Fibroblast of skin of right biceps (primary cell): Measurements from ENCODE around the gene COL25A1.
"Not testable (repeated sequence)": the region's sequence is repeated elsewhere in the genome, so short reads cannot be mapped to it uniquely, and the experiment has no call there.

Source experiments
- DNase-seq: peaks from one replicate; pipeline ENCODE4 v3.0.0-alpha.2; 2013

Gene COL25A1

DNA sequence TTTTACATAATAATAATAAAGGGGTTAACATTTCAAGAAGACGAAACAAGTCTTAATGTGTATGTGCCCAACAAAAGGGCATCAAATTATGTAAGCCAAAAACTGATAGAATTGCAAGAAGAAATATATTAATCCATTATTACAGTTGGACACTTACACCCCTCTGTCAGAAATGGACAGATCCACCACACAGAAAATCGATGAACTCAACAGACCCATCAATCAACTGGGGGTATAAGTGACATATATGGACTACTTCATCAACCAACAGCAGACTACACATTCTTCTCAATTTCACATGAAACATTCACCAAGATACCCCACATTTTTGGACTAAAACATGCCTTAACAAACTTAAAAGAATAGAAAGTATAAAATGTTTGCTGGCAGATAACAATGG lies 183.8 kb downstream of the COL25A1 start:
- DNase-seq, result no peak

DNA sequence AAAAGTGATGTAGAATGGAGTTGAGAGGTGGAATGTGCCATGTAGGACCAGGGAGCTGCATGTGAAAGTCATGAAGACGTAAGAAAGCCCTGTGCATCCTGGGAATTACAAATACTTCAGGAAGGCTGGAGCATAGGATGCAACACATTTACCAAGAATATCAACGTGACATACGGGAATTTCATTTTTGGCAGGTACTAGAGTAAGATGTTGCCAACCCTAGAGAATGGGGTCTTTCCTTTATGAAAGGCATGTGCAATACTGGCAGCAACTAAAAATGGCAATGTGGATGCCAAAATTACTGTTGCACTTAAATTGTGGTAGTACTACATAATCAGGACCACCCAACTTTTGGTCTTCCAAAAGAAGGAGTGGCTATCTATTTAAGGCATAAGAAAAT lies 188.0 kb downstream of the COL25A1 start:
- no peak for DNase-seq

DNA sequence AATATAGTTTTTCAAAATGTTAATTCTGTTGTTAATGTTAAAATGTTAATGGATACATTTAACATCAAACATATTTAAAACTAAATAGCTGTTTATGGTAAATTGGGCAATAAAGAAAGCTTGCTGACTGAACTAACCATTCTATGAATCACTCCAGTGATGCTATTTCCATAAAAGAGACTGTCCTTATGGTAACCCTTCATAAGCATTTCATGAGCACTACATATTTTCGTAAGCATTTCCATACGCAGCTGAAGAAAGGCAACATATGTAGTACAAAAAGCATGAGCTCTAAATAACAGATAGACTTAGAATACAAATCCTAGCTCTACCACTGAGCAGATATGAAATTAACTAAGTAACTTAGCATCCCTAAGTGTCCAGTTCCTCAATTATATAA lies 188.9 kb downstream of the COL25A1 start:
- peak; percentile 82 for DNase-seq

DNA sequence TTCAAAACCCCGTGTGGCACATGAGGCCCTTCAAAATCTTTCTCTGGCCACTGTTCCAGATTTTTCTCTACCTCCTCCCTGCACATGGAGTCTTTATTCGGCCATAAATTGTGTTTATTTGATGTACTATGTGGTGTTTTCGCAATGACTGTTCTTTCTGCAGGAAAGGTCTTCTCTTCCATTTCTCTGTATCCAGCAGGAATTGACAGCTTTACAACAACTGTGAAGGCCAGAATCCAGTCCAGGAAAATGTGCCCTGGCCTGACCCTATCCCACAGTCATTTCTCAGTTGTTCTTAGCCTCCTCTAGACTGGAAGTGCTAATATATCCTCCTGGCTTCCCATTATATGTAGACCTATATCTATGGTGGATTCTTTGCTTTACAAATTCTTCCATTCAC lies 191.4 kb downstream of the COL25A1 start:
- DNase-seq, result no peak

DNA sequence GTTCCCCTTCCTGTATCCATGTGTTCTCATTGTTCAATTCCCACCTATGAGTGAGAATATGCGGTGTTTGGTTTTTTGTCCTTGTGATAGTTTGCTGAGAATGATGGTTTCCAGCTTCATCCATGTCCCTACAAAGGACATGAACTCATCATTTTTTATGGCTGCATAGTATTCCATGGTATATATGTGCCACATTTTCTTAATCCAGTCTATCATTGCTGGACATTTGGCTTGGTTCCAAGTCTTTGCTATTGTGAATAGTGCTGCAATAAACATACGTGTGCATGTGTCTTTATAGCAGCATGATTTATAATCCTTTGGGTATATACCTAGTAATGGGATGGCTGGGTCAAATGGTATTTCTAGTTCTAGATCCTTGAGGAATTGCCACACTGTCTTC lies 194.2 kb downstream of the COL25A1 start:
- DNase-seq, result not testable (repeated sequence)

DNA sequence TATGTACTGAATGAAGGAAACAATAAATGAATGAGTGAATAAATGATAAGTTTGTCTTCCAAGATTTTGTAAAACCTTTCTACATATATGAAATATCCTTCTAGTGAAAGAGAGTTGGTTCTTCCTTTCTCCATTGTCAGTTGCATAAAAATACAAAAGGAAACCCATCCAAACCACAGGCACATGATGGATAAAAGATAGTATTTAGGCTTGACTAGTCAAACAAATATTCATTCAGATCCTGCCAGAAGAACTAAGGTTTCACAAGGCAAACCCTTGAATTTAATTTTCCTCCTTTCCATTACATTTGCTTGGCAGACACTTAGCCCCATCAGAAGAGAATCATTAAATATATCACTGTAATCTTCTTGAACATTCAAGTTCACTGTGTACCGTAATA lies 208.4 kb downstream of the COL25A1 start:
- peak; percentile 22 for DNase-seq

DNA sequence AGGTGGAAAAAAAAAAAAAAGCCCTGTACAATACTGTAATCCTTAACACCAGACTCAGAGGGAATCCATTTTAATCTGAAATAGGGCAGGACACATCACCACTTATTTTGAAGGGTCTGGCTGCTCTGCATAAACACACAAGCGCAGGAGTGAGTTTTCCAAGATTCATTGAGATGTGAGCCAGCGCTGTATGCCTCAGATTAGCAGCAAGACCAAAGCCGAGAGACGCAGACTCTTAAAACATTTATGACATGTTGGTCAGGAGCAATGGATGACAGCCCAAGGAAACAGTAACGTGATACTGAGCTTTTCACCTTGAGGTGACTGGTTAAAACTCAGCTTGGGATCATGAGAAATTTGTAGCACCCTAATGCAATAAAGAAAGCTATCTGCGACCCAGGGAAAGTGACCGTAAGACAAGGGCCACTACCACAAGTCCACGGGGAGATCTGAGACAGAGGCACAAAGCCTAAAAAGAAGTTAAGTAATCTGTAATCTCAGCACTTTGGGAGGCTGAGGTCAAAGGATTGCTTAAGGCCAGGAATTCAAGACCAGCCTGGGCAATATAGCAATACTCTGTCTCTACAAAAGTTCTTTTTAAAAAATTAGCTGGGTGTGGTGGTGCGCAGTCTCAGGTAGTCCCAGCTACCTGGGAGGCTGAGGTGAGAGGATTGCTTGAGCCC lies 210.6 kb downstream of the COL25A1 start:
- DNase-seq, result no peak

DNA sequence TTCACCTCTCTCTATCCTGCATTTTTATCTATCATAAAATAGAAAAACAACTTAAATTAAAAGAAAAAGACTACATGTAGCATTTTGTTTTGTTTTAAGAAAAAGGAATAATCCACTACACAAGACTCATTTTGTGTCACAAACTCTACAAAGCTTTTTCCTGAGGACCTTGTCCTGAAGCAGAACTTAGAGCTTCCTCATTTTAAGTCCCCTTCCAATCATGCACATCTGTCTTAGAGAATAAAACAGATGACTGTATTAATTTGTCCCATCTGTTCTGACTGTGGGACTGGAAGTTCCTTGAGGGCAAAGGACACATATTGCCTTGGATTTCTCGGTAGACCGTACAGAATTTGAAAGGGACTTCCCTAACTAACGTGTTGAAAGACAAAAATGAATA lies 218.5 kb downstream of the COL25A1 start:
- DNase-seq, result no peak

DNA sequence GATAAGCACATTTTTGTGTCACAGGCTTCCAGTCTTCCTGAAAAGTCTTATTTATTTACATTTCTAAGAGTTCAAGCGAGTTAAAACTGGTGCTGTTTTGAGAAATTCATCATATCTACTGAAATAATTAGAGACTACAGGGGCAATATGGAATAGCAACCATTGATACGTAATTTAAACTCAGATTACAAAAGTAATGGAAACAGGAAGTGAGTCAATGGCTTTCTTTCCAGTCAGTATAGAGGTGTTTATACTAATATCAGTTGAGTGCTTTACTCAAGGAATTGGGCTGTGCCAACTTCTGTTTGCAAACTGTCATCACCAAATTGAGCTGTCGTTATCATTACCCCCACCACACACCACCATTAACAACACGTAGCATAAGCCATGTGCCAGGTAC lies 222.7 kb downstream of the COL25A1 start:
- peak; percentile 67 for DNase-seq

DNA sequence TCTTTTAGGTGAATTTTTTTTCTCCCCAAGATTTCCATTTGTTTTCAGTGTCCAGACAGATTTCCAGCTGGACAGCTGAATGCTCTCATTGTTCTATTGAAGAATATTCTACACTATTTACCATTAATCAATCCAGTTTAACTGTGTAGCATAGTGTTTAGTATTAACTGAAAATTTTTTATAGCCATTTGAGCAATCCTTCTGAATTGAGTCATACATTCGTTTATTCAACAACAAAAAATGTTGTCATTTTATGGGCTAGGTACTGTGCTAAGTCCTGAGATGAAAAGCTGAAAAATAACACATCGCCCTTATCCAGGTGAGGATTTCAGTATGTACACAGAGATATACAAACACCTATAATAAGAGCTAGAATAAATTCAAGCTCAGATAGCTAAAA lies 223.3 kb downstream of the COL25A1 start:
- peak; percentile 36 for DNase-seq

DNA sequence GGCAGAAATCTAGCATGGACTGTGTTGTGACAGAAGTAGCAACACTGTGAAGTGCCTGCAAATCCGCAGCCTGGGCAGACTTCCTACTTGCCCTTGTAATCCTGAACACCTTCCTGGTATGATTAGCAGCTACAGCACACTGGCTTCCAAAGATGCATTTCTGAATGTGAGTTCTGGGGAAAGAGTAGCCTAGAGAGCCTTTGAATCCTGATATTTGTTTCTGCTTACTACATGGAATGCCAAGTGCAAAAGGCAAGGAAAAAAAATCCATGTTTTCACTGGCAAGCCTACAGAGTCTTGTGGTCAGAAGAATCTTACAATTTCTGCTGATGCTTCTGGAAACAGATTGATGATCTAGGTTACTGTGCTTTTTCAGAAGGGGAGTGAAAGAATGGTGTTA lies 223.7 kb downstream of the COL25A1 start:
- DNase-seq, result peak; percentile 91

DNA sequence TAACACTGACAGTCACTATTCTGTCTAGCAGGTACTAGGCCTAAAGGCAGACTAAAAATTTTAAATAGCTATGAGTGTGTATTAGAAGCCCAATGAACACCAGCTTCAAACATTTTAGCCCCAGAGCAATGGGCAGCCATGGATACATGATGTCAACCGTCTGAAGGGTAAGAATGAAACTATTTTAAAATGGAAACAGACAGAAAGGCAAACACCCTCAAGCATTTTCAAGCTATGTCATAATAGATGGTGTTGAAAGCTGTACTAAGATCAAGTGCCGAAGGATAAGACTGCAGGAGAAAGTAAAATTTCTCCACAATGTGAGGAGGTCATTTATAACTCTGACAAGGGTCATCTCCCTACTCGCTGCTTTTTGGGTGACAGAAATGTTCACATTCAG lies 225.0 kb downstream of the COL25A1 start:
- peak; percentile 32 for DNase-seq

DNA sequence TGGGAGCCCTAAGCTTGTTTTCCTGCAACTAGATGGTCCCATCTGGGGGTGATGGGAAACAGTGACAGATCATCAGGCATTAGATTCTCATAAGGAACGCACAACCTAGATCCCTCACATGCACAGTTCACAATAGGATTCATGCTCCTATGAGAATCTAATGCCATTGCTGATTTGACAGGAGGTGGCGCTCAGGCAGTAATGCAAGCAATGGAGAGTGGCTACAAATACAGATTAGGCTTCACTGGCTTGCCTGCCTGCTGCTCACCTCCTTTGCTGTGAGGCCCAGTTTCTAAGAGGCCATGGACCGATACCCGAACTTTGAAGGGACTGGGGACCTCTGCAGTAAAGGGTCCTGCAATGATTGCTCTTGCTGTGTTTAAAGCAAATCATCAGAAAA lies 225.7 kb downstream of the COL25A1 start:
- DNase-seq, result not testable (repeated sequence)

DNA sequence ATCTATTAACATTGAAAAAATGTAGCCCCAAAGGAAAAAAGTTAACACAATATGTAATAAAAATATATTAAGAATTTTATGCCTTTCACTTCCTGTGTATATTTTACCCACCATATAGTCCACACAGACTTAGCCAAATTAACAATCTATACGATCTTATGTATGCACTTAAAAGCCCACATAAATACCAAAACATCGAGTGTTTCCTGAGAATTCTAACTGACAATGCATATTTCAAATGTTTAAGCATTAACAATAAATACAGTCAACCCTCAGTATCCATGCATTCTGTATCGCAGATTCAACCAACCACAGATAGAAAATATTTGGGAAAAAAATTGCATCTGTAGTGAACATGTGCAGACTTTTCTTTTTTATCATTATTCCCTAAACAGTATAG lies 226.8 kb downstream of the COL25A1 start:
- peak; percentile 76 for DNase-seq

DNA sequence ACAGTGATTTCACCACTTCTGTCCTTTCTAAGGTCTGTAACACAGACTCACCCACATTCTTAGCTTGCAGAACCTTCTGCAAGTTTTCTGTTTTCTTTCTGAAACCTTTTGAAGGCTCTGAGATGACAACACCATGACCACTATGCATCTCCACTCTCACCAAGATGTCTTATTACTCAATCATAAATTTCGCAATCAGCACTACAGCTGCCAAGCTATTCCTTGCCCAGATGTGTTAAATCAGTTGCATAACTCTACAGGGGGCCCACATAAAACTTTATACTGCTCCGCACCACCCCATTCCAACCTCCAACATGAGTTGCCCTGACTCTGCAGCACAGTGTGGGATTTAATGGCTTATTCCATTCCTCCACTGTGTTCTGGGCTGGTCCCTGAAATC lies 229.9 kb downstream of the COL25A1 start:
- DNase-seq, result peak; percentile 91

DNA sequence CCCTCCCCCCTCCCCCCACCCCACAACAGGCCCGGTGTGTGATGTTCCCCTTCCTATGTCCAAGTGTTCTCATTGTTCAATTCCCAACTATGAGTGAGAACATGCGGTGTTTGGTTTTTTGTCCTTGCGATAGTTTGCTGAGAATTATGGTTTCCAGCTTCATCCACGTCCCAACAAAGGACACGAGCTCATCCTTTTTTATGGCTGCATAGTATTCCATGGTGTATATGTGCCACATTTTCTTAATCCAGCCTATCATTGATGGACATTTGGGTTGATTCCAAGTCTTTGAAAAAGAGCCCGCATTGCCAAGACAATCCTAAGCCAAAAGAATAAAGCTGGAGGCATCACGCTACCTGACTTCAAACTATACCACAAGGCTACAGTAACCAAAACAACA lies 231.8 kb downstream of the COL25A1 start:
- DNase-seq, result not testable (repeated sequence)

DNA sequence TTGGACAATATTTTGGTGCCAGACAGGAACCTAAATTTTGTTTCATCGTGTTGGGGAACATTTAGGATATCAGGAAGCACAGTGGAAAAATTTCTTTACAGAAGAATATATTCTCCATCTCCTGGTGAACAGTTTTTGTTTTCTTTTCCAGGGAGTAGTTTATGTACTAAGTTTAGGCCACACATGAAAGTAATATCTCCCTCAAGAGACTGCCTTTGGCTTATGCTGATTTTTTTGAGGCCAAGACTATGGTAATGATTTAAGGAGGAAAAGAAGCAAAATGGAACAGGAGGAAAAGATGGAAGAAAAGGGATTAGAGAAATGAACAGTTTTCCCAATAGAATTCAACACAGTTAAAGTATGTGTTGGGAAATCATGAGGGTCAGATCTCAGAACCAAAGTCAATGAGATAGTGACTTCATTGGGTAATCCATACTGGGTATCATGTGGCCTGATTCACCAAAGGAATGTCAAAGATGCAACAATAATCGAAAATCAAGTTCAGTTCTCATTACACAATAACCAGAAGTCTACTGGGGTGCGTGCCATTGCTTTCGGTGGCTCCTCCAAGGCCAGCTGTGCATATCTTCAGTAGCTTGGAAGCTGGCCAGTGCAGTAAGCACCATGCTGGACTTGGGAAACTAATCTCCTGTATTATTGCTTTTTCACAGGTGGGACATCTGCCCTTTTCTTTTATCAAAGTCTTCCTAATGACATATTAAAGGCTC lies 234.8 kb downstream of the COL25A1 start:
- peak; percentile 59 for DNase-seq

DNA sequence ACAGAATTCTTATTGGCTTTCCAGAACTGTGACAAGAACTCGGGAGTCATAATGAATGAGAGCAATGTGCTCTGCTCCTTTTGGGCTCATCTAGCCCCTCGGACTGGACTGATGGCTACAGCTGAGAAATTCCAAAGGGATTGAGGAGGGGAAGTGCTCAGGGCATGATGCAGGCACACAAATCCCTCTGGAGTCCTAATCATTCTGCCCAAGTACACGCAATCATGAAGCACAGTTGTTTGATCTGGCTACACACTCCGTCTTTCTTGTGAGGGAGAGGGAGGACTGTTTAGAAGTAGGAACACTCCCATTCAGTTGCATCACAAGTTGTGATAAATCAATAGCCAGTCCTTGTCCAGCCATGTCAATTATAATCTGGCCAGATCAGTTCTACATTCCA lies 237.5 kb downstream of the COL25A1 start:
- DNase-seq, result no peak

DNA sequence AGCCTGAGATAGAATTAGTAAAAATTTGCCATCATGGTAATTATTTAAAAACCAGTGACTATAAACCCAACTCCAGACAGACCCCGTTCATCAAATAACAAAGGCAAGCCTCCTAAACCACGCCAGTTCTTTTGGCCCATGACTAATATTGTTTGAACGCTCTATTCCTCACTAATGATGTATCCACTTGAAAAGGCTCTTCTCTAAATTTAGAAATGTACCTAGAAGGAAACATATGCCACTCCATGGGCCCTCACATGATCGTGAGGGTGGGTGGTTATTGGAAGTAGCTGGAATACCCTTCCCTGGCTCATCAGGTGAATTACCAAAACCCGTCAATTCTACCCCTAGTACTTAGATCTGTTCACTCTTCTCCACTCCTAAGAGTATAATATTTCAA lies 249.2 kb downstream of the COL25A1 start:
- DNase-seq, result no peak

DNA sequence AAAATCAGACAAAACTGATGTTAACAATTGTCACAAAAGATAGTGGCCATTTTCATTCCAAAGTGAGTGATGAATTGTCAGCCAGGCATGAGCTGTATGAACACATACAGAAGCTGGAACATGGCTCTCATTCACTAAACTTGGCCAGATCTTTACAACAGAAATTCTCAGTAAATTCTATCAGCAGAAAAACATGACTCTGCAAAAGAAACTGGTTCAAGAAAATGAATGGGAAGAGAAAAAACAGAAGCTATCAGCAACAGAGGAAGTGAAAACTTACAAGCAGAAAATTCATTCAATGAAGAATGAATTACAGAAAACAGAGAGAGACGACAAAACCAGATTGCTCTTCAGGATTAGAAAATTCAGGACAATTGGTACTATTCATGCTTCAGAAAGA lies 249.6 kb downstream of the COL25A1 start:
- DNase-seq, result no peak

DNA sequence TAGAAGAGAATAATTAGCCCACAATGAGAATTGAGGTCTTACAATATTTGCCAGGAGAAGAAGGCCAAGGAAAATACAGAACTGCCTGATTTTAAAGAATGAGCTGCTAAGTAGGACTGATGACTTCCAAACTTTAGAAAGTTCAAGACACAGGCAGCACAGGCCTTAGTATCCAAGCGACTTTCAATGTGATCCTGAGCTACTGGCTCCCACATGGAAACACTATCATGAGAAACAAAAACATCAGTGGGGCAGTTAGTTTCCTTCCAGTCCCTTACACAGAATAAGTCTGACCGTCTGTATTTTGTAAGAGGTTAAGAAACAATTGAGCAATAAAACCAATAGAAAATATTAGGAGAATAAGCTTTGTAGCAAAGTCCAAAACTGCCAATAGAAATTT lies 251.4 kb downstream of the COL25A1 start:
- DNase-seq, result no peak

DNA sequence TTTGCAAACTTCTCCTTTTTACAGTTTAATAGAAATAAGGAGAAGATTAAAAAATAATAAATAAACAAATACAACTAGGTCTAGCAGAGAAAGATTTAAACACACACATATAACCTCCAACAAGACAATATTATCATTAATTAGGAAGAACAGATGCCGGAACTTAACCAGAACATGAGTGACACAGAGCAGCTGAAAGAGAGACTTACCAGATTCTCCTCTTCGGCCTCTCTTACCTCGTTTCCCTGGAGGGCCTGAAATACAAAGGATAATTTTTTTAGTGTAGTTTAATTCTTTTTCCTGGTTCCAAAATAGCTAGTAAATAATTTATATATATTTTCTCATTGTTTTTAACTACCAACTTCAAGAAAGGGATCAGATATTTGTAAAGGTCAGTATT lies 252.5 kb downstream of the COL25A1 start:
- no peak for DNase-seq

DNA sequence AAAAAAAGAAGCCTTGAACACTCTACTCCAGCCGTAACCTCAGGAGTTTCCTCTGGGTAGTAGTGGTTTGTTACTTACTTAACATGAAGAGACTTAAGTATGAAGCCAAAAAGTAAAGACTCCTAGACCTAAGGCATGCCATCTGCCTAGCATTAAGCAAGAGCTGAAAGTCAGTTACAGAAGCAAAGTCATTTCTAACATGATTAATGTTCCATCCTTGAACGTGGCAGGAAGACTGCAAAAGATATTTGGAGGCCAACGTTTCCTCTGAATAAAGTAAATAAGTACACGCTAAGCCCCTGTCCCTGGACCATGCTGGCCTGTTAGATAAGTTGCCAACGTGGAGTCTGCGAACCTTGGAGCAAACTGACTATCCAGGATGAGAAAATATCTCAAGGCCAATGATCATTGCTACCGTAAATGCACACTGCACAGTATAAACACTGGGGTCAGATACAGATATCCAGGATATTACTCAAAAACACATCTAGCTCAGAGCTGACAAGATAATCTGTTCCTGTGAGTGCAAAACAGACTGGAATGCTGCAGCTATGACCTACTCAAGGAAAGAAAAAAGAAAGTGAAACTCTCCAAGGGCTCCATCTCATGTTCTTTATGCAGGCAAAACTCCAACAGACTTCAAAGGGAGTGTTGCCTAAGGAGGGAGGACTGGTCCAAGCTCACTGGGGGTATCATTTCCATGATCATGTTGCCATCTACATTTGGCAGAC lies 255.8 kb downstream of the COL25A1 start:
- peak; percentile 75 for DNase-seq

DNA sequence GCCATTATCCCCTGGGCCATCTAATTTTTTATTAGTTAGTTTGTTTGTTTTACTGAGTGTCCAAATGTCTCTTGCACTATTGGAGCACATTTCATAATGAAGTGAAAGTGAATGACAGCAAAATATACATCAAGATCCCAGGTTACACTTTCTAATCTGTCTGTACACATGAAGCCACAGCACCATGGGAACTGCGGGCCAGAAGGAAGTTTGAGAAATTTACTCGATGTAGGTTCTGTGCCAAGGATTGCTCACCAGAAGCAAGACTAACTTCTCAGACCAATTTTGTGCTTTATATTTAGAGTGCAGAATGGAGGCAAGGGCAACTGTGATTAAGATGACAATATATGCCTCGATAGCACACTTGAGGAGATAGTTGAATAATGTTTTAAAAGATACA lies 258.0 kb downstream of the COL25A1 start:
- no peak for DNase-seq
